HG02870 (cell line): ENCODE data around the gene TMEM11.

Source experiments
- ATAC-seq: cut with Tn5 transposase; IDR thresholded peaks from one replicate; pipeline ENCODE4 v1.9.1; 2021; ENCODE audit warnings: mild to moderate bottlenecking, moderate library complexity; ENCODE audit not compliant: unreplicated experiment

TMEM11 gene

GRCh38 chr17:21163101-21163500 is 50.9 kb downstream of the TMEM11 start:
- ATAC-seq: no peak

GRCh38 chr17:21162394-21162775 is 51.6 kb downstream of the TMEM11 start:
- no peak for ATAC-seq

GRCh38 chr17:21161498-21162393 is 52.2 kb downstream of the TMEM11 start:
- ATAC-seq: no peak

DNA sequence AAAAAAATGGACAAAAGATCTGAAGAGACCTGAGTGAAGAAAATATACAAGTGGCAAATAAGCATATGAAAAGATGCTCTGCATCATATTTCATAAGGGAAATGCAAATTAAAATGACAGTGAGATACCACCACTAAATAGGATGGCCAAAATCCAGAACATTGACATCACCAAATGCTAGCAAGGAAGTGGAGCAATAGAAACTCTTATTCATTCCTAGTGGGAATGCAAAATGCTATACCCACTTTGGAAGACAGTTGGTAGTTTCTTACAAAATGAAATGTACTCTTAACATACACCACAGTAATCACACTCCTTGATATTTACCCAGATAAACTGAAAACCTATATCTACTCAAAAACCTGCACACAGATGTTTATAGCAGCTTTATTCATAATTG is 53.6 kb downstream of the TMEM11 start:
- no peak for ATAC-seq

GRCh38 chr17:21157586-21158370 is 56.2 kb downstream of the TMEM11 start:
- no peak for ATAC-seq

DNA sequence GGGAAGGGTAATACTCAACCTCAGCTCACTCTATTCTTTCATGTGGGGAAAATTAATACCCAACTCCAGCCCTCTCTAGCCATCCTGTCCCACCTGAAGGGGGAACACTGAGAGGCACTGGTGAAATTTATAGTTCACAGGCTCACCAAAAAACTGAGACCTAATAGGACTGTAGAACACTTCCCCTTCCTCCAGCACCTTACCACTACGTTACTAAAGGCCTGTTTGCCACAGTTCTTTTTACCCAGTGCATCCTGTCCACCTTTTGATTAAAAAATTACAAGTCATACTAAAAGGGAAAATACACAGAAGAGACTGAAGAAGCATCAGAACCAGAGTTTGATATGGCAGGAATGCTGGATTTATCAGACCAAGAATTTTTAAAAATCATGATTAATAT is 61.2 kb downstream of the TMEM11 start:
- ATAC-seq: no peak

DNA sequence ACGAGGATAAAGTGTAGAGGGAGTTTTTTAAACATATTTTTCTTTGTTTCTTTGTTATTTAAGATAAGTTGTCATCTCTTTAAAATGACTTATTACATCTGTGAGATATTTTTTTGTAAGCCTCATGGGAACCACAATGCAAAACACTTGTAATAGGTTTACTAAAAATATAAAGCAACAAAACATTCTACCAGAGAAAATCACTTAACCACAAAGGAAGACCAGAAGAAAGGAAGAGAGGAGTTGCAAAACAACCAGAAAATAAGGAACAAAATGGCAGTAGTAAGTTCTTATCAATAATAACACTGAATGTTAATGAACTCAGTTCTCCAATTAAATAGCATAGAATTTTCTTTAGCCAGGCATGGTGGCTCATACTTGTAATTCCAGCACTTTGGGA is 64.3 kb downstream of the TMEM11 start:
- no peak for ATAC-seq
